Measurements from ENCODE around the gene MYRFL.
"Not testable (repeated sequence)": the region's sequence is repeated elsewhere in the genome, so short reads cannot be mapped to it uniquely, and the experiment has no call there.

Gene MYRFL

GRCh38 chr12:69986114-69986513, 161.1 kb downstream of the MYRFL start:
- POLR2A ChIA-PET, result no interaction called here
- CTCF ChIA-PET, result no interaction called here

DNA sequence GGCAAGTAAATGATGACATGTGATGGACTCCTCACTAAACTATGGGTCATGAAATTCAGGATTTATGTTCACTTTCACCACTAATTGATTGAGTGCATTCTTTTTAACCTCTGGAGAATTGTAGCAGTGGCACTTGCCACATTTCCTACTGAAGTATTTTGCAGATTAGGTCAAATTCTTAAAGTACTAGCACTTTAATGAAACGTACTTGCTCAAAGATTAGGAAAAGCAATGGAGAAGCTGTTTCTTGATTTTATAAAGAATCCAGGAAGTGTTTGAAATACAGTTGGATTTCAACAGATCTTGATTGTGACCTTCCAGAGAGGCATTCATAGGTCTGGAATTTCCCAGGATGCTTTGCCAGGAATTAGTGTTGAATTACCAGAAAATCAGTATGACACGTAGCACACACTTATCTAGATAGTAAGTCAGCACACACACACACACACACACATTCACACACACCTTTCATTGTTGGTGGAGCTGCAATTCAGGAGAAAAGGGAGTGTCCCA, 162.6 kb downstream of the MYRFL start:
- ChIA-PET CTCF (no interaction called here), POLR2A (no interaction called here)
- TF ChIP-seq, protein P1, sequence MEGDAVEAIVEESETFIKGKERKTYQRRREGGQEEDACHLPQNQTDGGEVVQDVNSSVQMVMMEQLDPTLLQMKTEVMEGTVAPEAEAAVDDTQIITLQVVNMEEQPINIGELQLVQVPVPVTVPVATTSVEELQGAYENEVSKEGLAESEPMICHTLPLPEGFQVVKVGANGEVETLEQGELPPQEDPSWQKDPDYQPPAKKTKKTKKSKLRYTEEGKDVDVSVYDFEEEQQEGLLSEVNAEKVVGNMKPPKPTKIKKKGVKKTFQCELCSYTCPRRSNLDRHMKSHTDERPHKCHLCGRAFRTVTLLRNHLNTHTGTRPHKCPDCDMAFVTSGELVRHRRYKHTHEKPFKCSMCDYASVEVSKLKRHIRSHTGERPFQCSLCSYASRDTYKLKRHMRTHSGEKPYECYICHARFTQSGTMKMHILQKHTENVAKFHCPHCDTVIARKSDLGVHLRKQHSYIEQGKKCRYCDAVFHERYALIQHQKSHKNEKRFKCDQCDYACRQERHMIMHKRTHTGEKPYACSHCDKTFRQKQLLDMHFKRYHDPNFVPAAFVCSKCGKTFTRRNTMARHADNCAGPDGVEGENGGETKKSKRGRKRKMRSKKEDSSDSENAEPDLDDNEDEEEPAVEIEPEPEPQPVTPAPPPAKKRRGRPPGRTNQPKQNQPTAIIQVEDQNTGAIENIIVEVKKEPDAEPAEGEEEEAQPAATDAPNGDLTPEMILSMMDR (IDR thresholded peaks at IDR 0.05; ENCODE audit: control extremely low read depth, extremely low read depth, low read depth, missing control alignments), result no peak
- no peak for DNase-seq (ENCODE audit: extremely low spot score)

More at GRCh38 chr12:69986114-69986513, 161.1 kb downstream of the MYRFL start:
- TF ChIP-seq, protein P1 (IDR thresholded peaks at IDR 0.05; ENCODE audit: control extremely low read depth, extremely low read depth, low read depth, missing control alignments), result no peak
- no peak for DNase-seq (ENCODE audit: extremely low spot score)

DNA sequence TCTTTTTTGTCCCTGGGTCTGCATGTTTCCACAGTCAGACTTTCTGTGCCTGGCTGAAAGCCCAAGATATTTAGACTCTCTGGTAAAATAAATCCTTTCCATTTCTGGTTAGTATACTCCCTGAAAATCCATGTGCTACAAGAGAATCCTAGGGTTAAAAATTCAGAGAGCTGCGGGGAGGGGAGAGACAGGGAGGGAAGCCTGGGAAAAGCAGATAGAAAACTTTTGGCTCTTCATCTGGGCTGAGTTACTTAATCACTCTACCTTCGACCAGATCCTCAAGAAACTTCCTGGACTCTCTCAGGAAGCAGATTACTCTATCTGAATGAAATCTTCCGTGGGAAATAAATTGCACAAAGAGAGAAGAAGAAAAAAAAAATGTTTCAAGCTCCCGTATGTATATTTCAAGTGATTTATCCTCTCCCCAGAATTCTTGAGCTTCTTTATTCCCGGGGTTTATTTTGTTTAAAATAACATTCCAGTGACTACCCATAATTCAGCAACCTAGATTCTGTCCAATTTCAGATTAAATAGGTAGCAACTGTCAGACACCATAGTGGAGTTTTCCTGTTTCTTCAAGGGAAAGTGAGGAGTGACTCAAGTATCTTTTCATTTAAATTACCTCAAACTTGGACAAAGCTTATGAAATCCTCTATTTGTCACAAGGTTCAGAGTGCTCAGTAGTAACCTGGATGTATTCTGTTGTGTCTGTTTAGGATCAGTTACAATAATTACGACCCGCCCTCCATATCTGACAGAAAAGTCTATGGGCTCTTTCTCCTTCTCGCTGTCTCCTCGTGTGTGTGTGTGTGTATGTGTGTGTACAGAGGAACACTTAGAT, 163.7 kb downstream of the MYRFL start:
- no peak for DNase-seq (ENCODE audit: extremely low spot score)
- ChIA-PET POLR2A (no interaction called here), CTCF (no interaction called here)
- TF ChIP-seq, protein P1 (IDR thresholded peaks at IDR 0.05; ENCODE audit: control extremely low read depth, extremely low read depth, low read depth, missing control alignments), result no peak

GRCh38 chr12:69991690-69992288, 166.8 kb downstream of the MYRFL start:
- TF ChIP-seq, protein P1 (IDR thresholded peaks at IDR 0.05; ENCODE audit: control extremely low read depth, extremely low read depth, low read depth, missing control alignments), result no peak
- ChIA-PET POLR2A (no interaction called here), CTCF (interaction anchor here (1.0 kb wide), 1 partner anchor 38 kb away, joined by 3 read pairs; no protein-coding TSS in a partner anchor)
- DNase-seq (ENCODE audit: extremely low spot score), result no peak

DNA sequence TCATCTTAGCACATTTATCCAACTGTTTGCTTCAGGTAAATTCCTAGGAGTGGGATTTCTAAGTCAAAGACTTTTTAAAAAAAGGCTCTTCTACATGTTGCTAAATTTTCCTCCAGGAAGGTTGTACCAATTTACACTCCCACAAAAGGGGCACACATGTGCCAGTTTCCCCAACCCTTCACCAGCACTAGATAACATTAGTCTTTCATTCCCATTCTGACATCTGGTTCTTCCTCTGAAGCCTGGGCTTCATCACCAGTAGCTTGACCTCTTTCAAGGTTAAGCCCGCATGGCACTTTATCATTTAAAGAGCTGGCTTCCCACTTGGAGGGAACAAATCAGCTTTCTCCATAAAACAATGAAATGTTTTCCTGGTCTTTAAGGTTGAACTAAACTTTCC, 168.4 kb downstream of the MYRFL start:
- ChIA-PET CTCF (interaction anchor here (1.3 to 1.5 kb wide), 3 partner anchors 9 to 38 kb away, joined by 3 to 6 read pairs (median 3); no protein-coding TSS in a partner anchor), POLR2A (no interaction called here)
- TF ChIP-seq, protein P1 (IDR thresholded peaks at IDR 0.05; ENCODE audit: control extremely low read depth, extremely low read depth, low read depth, missing control alignments), result no peak
- no peak for DNase-seq (ENCODE audit: extremely low spot score)

- POLR2A ChIA-PET; DNase-seq (ENCODE audit: extremely low spot score): not testable (repeated sequence)
- CTCF ChIA-PET, result interaction anchor here (1.5 kb wide), 2 partner anchors 13 to 38 kb away, joined by 3 read pairs; no protein-coding TSS in a partner anchor
These were observed 169.1 kb downstream of the MYRFL start for GRCh38 chr12:69994086-69994485.

DNA sequence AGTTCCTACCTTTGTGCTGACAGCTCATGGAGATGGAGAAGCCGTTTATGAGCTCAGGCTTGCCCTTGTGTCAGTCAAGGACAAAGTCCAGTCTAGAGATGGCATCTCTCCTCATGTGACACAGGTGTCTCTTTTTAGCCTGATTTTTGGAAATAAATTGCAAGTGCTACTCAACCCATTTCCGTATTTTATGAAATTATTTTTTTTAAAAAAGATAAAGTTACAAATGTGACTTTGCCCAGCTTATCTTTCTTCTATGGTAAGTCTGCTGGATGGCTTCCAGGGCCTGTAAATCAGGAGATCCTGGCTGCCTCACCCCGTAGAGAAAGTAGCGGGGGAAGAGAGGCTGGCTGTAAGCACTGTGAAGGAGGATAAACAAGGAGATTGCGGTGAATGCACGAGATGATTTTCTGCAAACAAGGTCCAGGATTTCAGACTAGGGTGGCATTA, 169.7 kb downstream of the MYRFL start:
- ChIA-PET CTCF (no interaction called here), POLR2A (no interaction called here)
- no peak for DNase-seq (ENCODE audit: extremely low spot score)
- TF ChIP-seq, protein P1 (IDR thresholded peaks at IDR 0.05; ENCODE audit: control extremely low read depth, extremely low read depth, low read depth, missing control alignments), result no peak

Data from GM10248 (cell line).